Hematopoietic multipotent progenitor cell treated with erythropoietin and hydrocortisone succinate and interleukin-3 and kit ligand, for 4 days (in vitro differentiated cells): ENCODE results near the gene PRELID3B.

Experiments
- DNase-seq: peaks from one replicate; pipeline ENCODE4 v3.0.0-alpha.2; 2015

Gene PRELID3B

DNA sequence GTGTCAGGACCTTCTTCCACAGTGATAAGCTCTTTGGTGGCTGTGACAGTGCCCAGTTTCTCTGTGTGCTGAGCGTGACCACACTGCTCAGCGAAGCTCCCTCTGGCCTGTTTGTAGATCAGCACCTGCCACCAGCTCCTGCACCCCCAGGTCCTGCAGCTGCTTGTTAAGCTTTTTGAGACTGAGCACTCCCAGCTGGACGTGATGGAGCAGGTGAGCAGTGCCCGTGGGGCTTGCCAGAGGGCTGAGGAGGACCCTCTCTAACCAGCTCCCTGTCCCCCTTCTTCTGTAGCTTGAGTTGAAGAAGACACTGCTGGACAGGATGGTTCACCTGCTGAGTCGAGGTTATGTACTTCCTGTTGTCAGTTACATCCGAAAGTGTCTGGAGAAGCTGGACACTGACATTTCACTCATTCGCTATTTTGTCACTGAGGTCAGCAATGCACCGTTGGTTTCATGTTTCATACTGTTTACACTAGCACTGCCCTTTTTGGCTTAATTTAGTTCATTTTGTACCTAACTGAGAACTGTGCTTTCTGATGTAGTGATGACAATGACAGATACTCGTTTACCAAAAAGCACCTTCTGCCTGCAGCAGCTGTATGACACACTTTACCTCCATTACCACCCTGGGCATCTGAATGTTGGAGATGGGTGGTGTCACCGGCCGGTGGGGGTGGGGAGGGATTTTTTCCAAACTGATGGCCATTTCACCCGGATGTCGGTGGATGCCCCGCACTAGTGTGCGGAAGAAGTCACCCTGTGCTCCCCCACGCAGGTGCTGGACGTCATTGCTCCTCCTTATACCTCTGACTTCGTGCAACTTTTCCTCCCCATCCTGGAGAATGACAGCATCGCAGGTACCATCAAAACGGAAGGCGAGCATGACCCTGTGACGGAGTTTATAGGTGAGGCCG lies 49.0 kb downstream of the PRELID3B start:
- DNase-seq = no peak

DNA sequence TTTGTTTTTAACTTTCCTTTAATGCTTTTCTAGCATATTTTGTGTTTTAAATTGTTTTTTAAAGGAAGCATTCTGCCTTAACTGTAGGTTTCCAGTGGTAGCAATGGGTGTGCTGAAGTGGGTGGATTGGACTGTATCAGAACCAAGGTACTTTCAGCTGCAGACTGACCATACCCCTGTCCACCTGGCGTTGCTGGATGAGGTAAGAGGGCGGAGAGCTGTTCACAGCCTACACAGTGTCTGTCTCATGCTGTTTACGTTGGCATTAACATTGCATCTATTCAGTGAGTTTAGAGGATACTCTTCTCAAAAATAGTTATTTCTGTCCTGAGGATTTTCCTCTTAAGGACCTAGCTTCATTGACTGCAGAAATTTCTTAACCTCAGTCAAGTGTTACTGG lies 49.7 kb downstream of the PRELID3B start:
- no peak for DNase-seq

DNA sequence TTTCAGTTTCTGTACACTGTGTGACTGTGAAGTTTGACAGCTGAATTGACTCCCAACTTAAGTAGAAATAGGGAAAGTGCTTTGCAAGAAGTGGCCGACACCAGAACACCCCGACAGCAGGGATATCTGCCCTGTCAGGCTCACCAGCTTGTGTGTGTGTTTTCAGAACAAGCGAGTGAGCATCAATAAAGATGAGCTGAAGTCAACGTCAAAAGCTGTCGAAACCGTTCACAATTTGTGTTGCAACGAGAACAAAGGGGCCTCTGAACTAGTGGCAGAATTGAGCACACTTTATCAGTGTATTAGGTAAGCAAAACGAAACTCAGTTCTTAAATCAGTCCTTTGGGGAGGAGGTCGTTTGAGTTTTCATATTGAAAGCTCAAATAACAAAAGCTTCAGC lies 50.9 kb downstream of the PRELID3B start:
- no peak for DNase-seq

DNA sequence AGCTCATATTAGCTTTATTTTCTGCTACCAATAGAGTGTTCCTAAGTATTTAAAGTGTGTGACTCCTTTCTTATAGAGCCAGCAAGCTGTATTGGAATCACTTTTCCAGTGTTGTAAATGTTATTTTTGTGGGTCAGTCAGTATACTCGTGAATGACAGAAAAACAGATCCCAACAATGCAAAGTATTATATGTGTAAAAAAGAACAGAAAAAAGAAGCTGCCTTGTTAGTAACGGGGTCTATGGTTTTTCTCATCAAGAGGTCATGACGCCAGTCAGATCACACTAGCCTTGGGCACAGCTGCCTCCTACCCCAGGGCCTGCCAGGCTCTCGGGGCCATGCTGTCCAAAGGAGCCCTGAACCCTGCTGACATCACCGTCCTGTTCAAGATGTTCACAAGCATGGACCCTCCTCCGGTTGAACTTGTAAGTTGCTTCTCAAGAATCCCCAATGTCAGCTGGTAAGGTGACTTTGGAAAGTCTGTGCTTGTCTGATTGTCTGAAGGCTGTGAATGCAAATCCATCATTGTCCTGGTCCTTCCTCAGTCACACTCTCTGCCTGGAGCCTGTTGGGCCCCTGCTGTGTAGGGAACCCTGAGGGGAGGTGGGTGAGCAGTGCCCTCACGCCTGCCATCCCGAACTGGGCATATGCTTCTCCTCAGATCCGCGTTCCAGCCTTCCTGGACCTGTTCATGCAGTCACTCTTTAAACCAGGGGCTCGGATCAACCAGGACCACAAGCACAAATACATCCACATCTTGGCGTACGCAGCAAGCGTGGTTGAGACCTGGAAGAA lies 51.7 kb downstream of the PRELID3B start:
- no peak for DNase-seq

DNA sequence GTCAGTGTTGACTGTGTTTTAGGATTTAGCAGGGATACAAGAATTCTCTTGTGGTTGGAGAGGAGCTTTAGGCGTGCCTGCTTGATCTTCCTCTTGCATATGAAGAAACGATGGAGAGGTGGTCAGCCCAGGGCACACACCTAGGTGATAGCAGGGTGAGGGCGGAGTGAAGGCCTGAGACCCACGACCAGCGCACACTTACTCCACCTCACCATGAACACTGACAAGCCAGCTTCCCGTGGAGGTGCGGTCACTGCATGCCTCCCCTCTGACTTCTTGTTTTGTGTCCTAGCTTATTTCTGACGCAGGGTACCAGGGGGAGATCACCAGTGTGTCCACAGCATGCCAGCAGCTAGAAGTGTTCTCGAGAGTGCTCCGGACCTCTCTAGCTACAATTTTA lies 53.4 kb downstream of the PRELID3B start:
- DNase-seq = no peak

DNA sequence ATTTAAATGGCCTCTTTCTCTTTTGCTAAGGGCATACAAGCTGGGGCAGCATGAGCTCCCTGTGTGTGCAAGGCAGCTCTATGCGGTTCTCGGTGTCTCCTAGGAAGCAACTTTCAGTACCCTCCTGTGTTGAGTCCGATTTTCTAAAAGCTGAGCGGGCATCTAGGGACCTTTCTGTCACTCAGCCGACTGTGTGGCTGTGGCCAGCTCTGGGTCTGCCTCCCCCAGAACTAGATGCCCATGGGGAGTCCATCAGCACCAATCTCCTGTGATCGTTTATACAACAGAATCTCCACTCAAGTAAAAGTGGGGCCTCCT lies 54.1 kb downstream of the PRELID3B start:
- no peak for DNase-seq

DNA sequence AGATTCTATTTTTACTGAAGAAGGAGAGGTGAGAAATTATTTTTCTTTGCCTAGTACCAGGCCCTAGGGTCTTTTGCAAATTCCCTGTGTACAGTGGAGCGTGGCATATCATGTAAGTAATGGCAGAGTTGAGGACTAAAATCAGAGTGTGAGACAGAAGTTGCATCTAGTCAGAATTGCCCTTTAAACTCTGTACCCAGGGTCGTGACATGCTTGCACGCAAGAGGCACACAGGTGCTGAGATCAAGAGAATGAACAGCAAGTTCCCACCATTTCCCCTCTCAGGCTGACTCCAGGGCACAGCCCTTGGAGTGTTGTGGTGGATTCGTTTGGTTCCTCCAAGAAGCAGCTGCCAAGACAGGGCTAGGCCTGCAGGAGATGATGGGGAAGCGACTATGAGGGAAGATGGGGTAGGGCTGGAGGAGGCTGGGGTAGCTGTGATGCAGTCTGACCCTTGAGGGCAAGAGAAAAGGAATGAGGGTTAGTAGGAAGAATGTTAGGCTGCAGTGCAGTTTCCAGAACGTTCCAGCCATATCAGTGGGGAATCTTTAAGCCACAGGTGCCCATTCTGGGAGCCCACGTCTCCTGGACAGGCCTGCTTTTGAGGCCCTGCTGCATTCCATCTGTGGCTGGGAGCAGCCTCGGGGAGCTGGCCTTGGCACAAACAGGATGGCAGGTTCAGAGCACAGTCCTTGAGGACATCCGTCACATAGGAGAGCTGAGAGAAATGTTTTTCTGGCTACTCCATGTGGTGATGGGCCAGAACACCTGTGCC lies 54.6 kb downstream of the PRELID3B start:
- DNase-seq = no peak

DNA sequence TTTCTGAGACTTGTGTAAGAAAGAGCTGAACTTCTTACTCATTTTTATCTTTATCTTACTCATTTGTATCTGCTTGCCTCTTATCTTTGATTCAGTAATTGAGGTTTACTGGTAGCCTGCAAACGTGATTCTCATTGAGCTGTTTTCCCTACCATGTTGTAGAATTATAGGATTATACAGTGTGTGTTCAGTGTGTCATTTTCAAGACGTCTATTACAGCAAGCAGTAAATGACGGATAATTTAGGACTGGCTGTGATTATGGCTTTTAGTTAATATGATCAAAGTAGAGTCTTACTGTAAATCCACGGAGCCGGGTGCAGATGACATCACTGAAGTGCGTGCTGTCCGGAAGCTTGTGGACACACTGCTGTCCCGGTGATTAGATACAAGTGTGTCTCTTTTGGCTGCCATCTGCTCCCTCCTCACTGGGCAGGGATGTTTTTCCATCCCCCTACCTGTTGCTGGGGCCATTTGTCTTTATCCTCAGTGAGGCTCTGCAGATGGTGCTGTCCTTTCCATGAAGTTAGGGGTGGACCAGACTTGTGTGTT lies 55.5 kb downstream of the PRELID3B start:
- no peak for DNase-seq

DNA sequence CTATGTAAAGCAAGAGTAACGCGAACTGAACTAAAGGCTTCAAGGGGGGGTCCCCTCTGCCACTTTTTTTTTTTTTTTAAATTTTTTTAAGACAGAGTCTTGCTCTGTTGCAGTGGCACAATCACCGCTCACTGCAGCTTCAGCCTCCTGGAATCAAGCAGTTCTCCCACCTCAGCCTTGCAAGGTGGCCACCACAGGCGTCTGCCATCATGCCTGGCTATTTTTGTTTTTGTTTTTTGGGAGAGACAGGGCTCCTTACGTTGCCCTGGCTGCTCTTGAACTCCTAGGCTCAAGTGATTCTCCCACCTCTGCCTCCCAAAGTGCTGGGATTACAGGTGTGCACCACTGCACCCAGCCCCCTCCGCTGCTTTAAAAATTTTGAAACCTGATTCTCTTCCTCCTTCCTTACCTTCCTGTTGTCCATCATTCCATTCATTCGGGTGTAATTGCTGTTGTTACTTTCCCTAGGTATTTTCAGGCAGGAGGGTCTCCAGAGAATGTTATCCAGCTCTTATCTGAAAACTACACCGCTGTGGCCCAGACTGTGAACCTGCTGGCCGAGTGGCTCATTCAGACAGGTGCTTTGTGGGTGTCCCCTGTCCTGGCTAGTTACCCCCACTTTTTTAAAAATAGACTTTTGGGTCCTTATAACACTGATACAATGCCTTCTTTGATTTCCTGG lies 56.2 kb downstream of the PRELID3B start:
- no peak for DNase-seq

DNA sequence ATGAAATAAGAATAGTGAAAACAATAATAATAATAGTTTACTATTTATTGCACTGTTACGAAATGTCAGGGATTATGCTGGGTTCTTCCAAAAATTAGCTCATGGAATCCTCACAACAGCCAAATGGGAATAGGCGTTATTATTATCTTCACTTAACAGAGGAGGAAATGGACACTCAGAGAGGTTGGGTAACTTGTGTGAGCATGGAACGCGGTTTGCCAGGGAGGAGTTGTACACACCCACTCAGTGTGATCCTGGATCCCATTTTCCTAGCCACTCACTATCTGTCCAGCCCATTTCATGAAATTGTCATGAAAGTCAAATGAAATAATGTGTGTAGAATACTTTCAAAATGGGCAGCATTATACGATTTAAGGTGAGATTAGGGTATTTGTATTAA lies 56.9 kb downstream of the PRELID3B start:
- no peak for DNase-seq

DNA sequence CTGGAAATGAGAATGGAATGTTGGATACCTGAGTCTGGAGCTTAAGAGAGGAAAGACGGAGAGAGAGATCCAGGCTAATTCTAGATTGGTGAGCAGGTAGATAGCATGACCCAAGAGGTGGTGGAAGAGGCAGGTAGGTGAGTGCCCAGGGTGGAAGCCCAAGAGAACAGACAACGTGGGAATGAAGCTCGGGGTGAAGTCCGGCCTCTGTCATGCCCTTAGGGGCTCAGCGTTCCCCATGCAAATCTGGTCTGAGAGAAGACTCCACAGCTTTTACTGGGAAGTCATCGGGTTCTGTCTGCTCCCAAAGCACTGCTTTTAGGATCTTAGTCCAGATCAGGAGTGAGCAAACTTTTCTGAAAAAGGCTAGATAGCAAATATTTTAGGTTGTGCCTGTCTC lies 57.9 kb downstream of the PRELID3B start:
- DNase-seq = no peak
